ENCODE measurements around the gene RMDN2. TPM values are rescaled to one million over a fixed set of nuclear protein-coding genes. Genes with fewer than 3 reads are reported as not detected.

RMDN2 gene
- total and polyA plus RNA-seq, 10 of the 15 experiments (the other 5 are each of a cell fraction or from before 2014, with no cell fraction given), result 2.6 to 12.4 (median 9.2) TPM

DNA sequence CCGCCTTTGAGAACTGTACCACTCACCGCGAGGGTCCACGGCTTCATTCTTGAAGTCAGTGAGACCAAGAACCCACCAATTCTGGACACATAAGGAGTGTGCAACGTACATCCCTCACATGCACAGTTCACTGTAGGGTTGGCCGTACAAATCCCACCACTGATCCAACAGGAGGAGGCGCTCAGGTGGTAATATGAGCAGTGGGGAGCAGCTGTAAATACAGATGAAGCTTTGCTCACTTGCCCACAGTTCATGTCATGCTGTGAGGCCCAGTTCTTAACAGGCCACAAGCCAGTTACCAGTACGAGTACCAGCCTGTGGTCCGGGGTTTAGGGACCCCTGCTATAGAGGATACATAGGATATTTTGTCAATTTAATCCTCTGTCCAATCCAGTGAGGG is 96.5 kb downstream of the RMDN2 start (continued):
- TF ChIP-seq ZBTB11 (CRISPR knock-in tag; IDR thresholded peaks at IDR 0.05), result no peak

DNA sequence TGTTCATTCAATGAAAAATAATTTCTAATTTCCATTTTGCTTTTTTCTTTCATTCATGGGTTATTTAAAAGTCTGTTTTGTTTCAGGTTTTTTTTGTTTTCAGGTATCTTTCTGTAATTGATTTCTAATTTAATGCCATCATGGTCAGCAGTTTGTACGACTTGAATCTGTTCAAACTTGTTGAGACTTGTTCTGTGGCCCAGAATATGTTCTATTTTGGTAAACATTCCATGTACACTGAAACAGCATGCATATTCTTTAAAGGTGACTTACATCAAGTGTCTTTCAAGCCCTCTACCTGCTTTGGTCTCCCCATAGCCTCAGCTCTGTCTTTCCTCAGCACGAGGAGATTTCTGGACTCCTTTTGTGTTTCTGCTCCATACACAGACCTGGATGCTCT is 101.8 kb downstream of the RMDN2 start:
- intact Hi-C loops (cut with micrococcal nuclease; ENCODE audit: unreplicated experiment), result no loop called here
- no peaks in the 10 kb centered on the region for H3K36me3 ChIP-seq (ENCODE audit: control insufficient read depth in 2 of 2, insufficient read depth in 2 of 2, low read length in 1 of 2)
- 38% methylated on average over 2 of the region's 2 CpGs for WGBS (ENCODE audit: insufficient coverage, insufficient replicate concordance, low lambda C conversion rate, missing lambda C conversion rate)
- H2AFZ ChIP-seq (ENCODE audit: control insufficient read depth, low read depth, low read length), result no peak overlapping the region
- no peaks in the 10 kb centered on the region for H3K27me3 ChIP-seq (replicated peaks in 1 of 2; ENCODE audit: control insufficient read depth in 2 of 2, insufficient read depth in 2 of 2, low read length in 1 of 2)
- H3K79me2 ChIP-seq (ENCODE audit: control insufficient read depth, insufficient read depth, low read length), result no peaks in the 10 kb centered on the region
- H3K27ac ChIP-seq (ENCODE audit: control insufficient read depth, insufficient read depth), result no peak overlapping the region
- DNase-seq (ENCODE audit: low read depth, low spot score) (no peak), ATAC-seq (no peak), FAIRE-seq (no peak)
- SMC1A ChIA-PET (ENCODE audit: uncharacterized antibody, unreplicated experiment), result interaction anchor here (0.7 to 2.2 kb wide), 3 partner anchors 10 to 24 kb away, joined by 3 to 18 read pairs (median 11); no protein-coding TSS in a partner anchor
- no peak overlapping the region for H3K9ac ChIP-seq (ENCODE audit: control insufficient read depth, insufficient read depth, low read length)
- CTCF ChIA-PET, result interaction anchor here (2.2 kb wide), 1 partner anchor 10 kb away, joined by 17 read pairs; no protein-coding TSS in a partner anchor
- H4K20me1 ChIP-seq (ENCODE audit: control insufficient read depth, insufficient read depth), result no peaks in the 10 kb centered on the region
- no peak overlapping the region for H3K4me3 ChIP-seq
- no peaks in the 10 kb centered on the region for H3K4me1 ChIP-seq (ENCODE audit: control insufficient read depth, insufficient read depth, low read length)
- TF ChIP-seq KLF5 (IDR thresholded peaks at IDR 0.05; ENCODE audit: partially characterized antibody), result no peak
- no peak for TF ChIP-seq SMARCA5 (IDR thresholded peaks at IDR 0.05)
- no peak for TF ChIP-seq MLLT1 (IDR thresholded peaks at IDR 0.05)
- RAD21 ChIA-PET (ENCODE audit: unreplicated experiment), result interaction anchor here (1.4 kb wide), 1 partner anchor 11 kb away, joined by 8 read pairs; no protein-coding TSS in a partner anchor
- in situ Hi-C loops (cut with MboI), result no loop called here
- no peaks in the 10 kb centered on the region; the same call in 2 of the 3 replicates for H3K9me3 ChIP-seq (replicated peaks; ENCODE audit: control insufficient read depth, insufficient read depth, low read length)
- POLR2A ChIA-PET, result no interaction called here
- H3K4me2 ChIP-seq (ENCODE audit: control insufficient read depth, insufficient read depth), result no peak overlapping the region
- no TSS peak for BruUV-seq (replicated peaks)
